GM04504 (cell line): ENCODE measurements around the gene HLA-E.
"Not testable (repeated sequence)": the region's sequence is repeated elsewhere in the genome, so short reads cannot be mapped to it uniquely, and the experiment has no call there.

Experiments used
- DNase-seq: peaks from one replicate; pipeline ENCODE4 v3.0.0-alpha.2; 2012; ENCODE audit warnings: low read depth

Gene HLA-E

GRCh38 chr6:30489081-30490025 lies at the start of gene HLA-E:
TSS of gene HLA-E (plus strand) at chr6:30489509. CDS start at chr6:30489532, 23 bp downstream.
- DNase-seq: peak; percentile 100

GRCh38 chr6:30441171-30441570 lies 48.1 kb upstream of the HLA-E start:
- no peak for DNase-seq

GRCh38 chr6:30443657-30444450 lies 45.5 kb upstream of the HLA-E start:
- no peak for DNase-seq

GRCh38 chr6:30444451-30444742 lies 44.9 kb upstream of the HLA-E start:
- no peak for DNase-seq

- no peak for DNase-seq
Observed at GRCh38 chr6:30446259-30446658, 43.0 kb upstream of the HLA-E start.

GRCh38 chr6:30447237-30447636 lies 42.1 kb upstream of the HLA-E start:
- no peak for DNase-seq

GRCh38 chr6:30450548-30450908 lies 38.8 kb upstream of the HLA-E start:
- no peak for DNase-seq

GRCh38 chr6:30450909-30451841 lies 38.1 kb upstream of the HLA-E start:
- DNase-seq: no peak

- no peak for DNase-seq
Observed at GRCh38 chr6:30452736-30453507, 36.4 kb upstream of the HLA-E start.

GRCh38 chr6:30453508-30454116 lies 35.7 kb upstream of the HLA-E start:
- peak; percentile 51 for DNase-seq

GRCh38 chr6:30459145-30459544 lies 30.2 kb upstream of the HLA-E start:
- no peak for DNase-seq

- DNase-seq: no peak
Observed at GRCh38 chr6:30461055-30461454, 28.3 kb upstream of the HLA-E start.

- DNase-seq: no peak
Observed at GRCh38 chr6:30462482-30462881, 26.8 kb upstream of the HLA-E start.

GRCh38 chr6:30463242-30463641 lies 26.1 kb upstream of the HLA-E start:
- no peak for DNase-seq

GRCh38 chr6:30463651-30464618 lies 25.4 kb upstream of the HLA-E start:
- no peak for DNase-seq

- no peak for DNase-seq
Observed at GRCh38 chr6:30465595-30466306, 23.6 kb upstream of the HLA-E start.

GRCh38 chr6:30470968-30471367 lies 18.3 kb upstream of the HLA-E start:
- DNase-seq: no peak

GRCh38 chr6:30475116-30475515 lies 14.2 kb upstream of the HLA-E start:
- DNase-seq: not testable (repeated sequence)

GRCh38 chr6:30480536-30481156 lies 8.7 kb upstream of the HLA-E start:
- DNase-seq: no peak
